Stimulated activated CD4-positive, alpha-beta T cell treated with anti-CD3 and anti-CD28 coated beads, Interleukin-15, amount 100 ng/mL, for 48 hours (primary cell): ENCODE data around the gene ZIC4.

ENCODE experiments used
- DNase-seq, 2 donors: peaks; one replicate each; pipeline ENCODE4 v3.0.0-alpha.2; 2020; ENCODE audit warnings: low read depth in 2 of 2

The ZIC4 gene

GRCh38 chr3:147390589-147391569 lies 15.5 kb downstream of the ZIC4 start:
- no peak for DNase-seq

DNA sequence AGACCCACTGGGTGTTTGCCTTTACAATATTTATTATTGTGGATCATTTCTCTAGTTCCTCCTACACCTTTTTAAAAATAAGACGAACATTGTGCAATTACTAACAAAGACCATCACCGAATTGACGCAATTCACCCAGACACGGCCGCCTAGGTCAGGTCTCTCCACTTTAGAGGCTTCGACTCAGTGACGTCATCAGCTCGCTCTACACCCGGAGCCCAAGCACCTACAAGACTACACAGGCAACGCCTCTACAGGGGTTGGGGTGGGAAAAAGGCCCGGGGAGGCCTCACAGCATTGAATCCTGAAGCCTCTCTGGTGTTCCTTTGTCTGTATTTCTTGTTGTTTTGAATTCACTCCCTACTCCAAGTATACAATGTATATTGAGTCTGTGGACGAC lies 16.6 kb downstream of the ZIC4 start:
- DNase-seq, result no peak

- no peak for DNase-seq
Measured at GRCh38 chr3:147388700-147389580, 17.4 kb downstream of the ZIC4 start.

DNA sequence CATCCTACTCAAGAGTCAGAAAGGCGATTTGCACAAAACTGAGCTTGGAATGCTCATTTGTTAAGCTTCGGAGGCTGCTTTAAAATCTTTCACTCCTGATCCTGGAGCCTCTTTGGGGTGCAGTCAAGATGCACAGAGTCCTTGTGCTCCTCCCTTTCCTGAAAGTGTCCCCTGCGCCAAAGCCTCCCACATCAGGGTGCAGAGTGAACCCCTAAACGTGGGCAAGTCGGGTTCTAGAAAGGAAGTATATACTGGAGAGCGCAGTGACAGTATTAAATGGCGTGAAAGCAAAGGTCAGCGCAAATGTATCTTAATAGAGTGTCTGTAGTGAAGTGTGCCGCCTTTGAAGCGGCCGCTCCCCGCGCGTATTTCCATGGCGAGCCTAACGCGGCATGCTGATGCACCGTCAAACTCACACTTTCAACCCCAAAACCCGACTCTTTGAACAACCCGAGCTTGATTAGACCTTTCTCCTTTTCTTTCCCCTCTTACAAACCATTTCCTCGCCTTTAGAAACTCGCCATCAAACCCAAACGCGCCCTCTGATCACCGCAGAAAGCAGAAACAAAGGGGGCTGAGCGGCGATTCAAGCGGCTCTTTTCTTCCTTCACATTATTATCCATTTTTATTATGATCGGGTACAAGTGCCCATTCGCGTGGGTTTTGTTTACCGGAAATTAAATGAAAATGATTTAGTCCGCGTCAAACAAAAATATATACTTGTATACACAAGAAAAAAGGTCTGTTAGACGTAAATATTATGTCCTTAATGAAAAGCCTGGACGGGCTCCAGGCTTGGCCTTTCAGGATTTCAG lies 18.3 kb downstream of the ZIC4 start:
- no peak for DNase-seq

- no peak for DNase-seq
Measured at GRCh38 chr3:147387291-147387884, 19.0 kb downstream of the ZIC4 start.

GRCh38 chr3:147385059-147386012 lies 21.0 kb downstream of the ZIC4 start:
- no peak for DNase-seq

DNA sequence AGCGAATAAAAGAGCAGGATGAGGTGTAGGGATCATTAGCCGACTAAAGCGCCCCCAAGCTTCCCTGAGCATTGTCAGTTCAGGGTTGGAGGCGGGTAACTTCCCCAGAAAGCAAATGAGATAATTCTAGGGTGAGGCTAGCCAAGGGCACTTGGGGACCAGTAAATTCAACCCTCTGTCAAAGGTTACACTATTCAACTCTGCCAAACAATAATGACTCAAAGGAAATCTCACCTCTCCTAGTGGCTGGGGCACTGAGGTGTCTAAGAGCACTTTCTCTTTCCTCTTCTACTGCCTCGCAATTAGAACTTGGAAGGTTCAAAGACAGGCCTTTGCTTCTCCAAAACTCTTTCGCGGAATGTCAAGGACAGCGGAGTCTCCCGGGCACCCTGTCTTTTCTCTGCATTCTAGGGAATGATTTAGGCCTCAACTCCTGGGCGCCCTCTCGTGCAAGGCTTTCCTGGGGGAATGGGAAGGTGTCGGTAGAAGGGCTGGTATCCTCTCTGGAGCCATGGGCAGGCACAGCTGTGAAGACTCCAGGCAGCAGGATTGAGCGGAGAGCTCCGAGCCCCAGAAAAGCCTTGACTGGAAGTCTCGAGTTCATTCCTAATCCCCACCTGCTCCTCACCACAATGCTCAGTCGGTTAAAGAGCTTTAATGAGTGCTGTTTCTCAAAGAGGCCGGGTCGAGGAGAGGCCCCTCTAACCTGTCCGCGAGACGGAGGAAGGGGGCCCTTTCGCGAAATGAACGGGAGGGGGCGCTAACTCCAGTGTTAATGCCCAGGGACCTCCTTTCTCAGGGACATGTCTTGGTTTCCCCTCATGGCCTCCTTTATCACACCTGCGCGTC lies 21.9 kb downstream of the ZIC4 start:
- no peak for DNase-seq

- DNase-seq, result no peak
Measured at GRCh38 chr3:147383617-147384016, 22.7 kb downstream of the ZIC4 start.

- DNase-seq, result no peak
Measured at GRCh38 chr3:147381596-147381995, 24.7 kb downstream of the ZIC4 start.

DNA sequence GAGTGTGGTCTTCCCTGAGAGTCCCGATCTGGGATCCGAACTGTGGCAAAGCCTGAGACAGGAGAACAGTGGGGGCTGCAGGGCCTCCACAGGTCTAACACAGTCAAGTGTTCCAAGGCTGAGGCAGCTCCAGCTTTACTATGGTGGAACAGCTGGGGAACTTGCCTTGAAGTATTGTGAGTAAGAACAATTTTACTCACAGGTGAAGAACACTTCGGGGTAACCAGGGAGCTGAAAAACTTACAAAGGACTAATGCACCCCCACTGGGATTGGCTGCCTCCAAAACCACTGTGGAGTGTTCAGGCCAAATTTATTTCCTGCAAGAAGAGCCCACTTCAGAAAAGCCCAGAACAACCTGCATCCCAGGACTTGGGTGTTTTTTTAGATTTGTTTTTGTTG lies 25.4 kb downstream of the ZIC4 start:
- DNase-seq, result no peak

DNA sequence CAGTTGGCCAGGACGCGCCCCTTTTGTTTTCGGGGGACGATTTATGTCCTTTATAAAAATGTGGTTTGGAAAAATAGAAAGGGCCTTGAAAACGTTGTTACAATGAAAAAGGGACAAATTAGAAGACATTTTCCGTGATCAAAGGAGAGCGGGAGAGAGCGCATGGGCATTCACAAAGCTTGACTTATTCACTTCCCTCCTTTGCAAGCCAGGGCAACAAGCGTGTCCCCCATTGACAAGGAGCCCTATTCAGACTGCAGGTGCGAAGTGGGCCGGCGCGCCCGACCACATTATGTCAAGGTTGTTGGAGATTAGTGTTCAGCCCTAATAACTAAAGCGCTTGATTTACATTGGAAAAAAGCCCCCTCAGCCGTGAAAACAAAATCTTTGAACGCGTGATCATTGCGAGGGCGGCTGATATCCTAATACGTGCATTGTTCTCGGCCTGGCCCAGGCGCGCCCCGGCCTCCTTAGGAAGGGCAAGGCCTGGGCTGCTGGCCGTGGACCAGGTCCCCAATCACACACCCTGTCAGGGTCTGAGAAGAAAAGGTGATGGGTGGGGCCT lies 25.9 kb downstream of the ZIC4 start:
- DNase-seq, result no peak

DNA sequence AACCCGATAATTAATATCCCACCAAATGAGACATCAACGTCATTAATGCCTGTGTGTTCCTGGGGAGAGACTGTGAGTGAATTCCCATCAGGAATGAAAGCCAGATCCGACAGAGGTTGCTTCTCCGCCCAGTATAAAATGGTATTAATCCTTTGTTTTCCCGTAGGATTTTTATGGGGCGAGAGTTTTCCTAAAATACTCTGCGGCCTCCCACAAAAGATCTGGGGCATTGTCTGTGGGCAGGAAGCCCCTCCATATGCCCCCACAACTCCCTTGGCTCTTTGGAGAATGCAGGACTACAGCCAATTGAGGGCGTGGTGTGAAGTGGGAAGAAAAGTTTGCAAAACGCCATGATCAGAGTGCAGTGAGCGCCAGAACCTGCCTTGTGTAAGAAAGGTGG lies 26.7 kb downstream of the ZIC4 start:
- no peak for DNase-seq

DNA sequence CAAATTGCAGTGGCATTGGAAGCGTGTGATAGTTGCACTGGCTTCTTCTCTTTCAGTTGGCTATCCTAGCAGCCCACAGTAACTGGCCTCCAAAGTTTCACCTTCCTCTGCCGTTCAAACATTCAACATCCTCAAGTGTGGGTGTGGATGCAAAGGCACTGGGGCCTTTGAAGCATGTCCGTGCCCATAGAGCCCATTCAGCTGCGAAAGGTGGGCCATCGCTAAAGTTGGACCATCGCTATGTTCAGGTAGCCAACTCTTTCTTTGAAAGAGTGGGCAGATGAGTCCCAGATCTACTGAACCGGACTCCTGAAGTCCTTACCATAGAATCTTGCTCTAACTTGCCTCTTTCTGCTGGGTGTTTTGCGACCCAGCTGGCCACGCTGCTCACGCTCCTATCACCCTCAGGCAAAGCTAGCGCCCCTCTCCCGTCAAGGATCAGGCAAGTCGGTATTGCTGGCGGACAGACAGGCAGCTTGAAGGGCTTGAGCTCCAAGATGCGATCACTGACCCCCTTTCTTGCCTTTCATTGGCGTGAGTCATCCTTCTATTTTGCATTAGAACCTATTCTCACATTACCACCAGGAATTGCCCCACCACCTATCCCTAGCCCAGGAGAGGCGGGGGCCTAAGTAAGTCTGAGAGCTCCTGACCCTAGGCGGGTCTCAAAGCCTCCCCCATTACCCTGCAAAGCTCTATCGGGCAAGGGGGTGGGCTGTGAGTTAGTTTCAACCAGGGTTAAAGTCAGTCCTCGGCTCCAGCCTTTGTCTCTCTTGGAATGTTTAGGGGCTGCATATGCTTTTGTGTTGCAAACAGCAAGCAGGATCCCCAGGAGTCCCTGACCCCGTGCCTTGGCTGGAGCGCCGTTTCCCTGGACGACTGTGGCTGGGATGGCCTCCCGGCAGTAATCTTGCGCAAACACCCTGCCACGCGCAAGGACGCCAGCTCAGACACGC lies 28.7 kb downstream of the ZIC4 start:
- DNase-seq, result no peak

DNA sequence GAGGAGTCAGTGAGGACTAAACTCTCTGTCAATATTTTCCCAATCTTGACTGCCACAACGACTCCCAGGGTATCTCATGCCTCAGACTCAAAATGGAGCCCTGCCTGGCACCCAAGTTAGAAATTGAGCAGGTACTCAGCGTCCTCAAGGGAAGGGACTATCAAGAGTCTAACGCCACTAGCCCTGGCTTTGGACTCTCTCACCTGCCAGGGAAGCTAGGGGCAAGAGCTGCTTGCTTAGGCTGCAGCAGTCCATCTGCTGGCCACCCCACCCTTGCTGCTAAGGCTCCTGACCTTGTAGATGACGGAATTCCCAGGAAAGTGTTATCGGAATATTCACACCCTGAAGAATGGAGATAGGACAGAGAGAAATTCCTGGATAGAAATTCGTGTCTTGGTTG lies 33.0 kb downstream of the ZIC4 start:
- no peak for DNase-seq

DNA sequence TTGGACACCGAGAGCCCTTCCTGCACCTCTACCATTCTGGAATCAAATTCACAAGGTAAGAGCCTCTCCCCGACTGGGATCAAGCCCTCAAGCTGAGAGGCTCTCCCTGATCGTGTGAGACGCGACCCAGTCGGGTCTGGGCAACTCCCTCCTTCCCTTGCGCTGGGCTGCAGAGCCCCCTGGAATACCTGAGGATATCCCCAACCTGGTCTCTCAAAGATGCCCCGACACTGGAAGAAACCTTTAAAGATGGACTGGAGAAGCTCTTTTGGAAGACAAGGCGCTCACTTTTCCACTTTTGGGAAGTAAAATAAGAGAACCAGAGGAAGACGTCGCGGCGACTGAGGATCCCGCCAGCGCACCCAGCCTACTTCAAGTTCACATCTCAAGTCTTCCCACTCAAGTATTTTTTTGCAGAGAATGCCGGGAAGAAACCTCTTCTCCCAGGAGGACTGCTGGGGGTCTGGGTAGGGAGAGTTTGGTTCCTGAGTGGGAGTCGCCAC lies 33.8 kb downstream of the ZIC4 start:
- DNase-seq, result no peak

DNA sequence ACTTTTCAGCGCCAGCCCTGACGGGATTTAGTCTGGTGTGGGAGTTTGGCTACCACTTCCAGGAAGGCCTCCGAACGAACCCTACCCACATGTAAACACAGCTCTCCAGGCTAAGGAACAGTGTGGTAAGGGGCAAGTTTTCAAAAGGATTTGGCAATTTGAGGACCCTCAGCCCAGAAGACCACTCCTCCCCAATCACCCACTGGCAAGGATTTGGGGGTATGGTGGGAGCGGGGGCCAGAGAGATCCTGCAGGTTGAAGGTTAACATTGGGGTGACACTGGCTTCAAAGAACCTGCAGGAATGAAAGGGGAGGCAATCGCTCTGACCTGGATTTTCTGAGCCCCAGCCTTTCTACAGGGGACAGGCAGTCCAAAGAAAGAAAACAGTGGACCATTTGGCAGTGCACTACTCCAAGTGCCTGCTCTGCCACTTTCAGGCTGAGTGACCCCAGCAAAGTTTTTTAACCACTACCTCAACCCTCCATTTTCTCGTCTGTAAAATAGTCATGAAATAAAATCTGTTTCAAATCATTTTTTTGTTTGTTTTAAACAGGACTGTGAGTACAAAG lies 34.5 kb downstream of the ZIC4 start:
- no peak for DNase-seq

- DNase-seq, result no peak
Measured at GRCh38 chr3:147371140-147371539, 35.2 kb downstream of the ZIC4 start.
